Heart right ventricle (tissue), 16 donors: ENCODE measurements around the gene RASGEF1C. TPM values are rescaled to one million over a fixed set of nuclear protein-coding genes. Genes with fewer than 3 reads are reported as not detected.
A peak's percentile ranks its signal among the peaks of the same experiment; 100 is the strongest.

Experiments
- ATAC-seq, 8 donors: fragments of 200-7000 bp; cut with Tn5 transposase; one replicate each; pipeline ENCODE4 v1.9.1; 2020; ENCODE audit warnings: mild to moderate bottlenecking in 8 of 8, moderate library complexity in 8 of 8, moderate number of reproducible peaks in 1 of 8
- DNase-seq, 2 donors: peaks; one replicate each; pipeline ENCODE4 v3.0.0-alpha.2; 2020
- H3K27ac ChIP-seq, 10 donors: fragments of 200-600 bp; sonication (generic) in 2 of 10; one replicate each; pipeline versions ENCODE4 v1.5.0 to v1.8.0; 2020 to 2022; ENCODE audit warnings: mild to moderate bottlenecking in 3 of 10
- H3K27me3 ChIP-seq, 7 donors: fragments of 200-600 bp; one replicate each; pipeline ENCODE4 v1.8.0; 2021 to 2022; ENCODE audit warnings: mild to moderate bottlenecking in 2 of 7
- H3K36me3 ChIP-seq, 9 donors: fragments of 200-600 bp; sonication (generic) in 1 of 9; one replicate each; pipeline versions ENCODE4 v1.5.0 to v1.8.0; 2020 to 2022; ENCODE audit warnings: mild to moderate bottlenecking in 2 of 9
- H3K4me1 ChIP-seq, 9 donors: fragments of 200-600 bp; sonication (generic) in 1 of 9; one replicate each; pipeline versions ENCODE4 v1.5.0 to v1.8.0; 2020 to 2022; ENCODE audit warnings: mild to moderate bottlenecking in 4 of 9
- H3K4me3 ChIP-seq, 10 donors: fragments of 200-600 bp; sonication (generic) in 2 of 10; one replicate each; pipeline versions ENCODE4 v1.5.0 to v1.8.0; 2020 to 2022; ENCODE audit warnings: mild to moderate bottlenecking in 7 of 10, moderate library complexity in 2 of 10
- H3K9me3 ChIP-seq, 11 donors: fragments of 200-600 bp in 10 of 11; sonication (generic) in 2 of 11; one replicate each; pipeline versions ENCODE4 v1.5.0 to v1.8.0; 2013 to 2022; ENCODE audit warnings: mild to moderate bottlenecking in 2 of 11, control low read depth in 1 of 11, moderate library complexity in 1 of 11
- WGBS, 2 donors: extraction: QIAGEN DNeasy Blood & Tissue Kit; methylation state at CpG; one replicate each; pipeline ENCODE4 v1.1.7; 2013; ENCODE audit warnings: inconsistent platforms in 1 of 2; 5-methylcytosine and 5-hydroxymethylcytosine counted together
- intact Hi-C, 10 donors: fragments of 100-400 bp; cut with DNase I; formaldehyde crosslinking; loops; one replicate each; pipeline versions ENCODE4 v1.11.1 to v1.14.2; 2022
- polyA plus RNA-seq, 2 donors: library from polyadenylated mRNA; stranded (reverse); fragments of 200-250 nt; gene quantifications; one replicate each; pipeline ENCODE4 v1.2.3, GENCODE V29; 2013
- total RNA-seq, 10 donors: library from RNA; stranded (reverse); fragmentation: NEBNext Ultra II Directional in 3 of 10; extraction: Animal tissue kit (Norgen Biotek cat#: 25700) in 3 of 10; gene quantifications; one replicate each; pipeline versions ENCODE4 v1.2.1 to v1.2.4, GENCODE V29; 2021 to 2023
- TF ChIP-seq, protein P1 (sequence below), 9 donors: fragments of 200-600 bp; sonication (generic) in 2 of 9; IDR thresholded peaks; one replicate each; pipeline versions ENCODE4 v1.5.0 to v1.8.0; 2021 to 2022; ENCODE audit warnings: antibody characterized with exemption in 9 of 9, mild to moderate bottlenecking in 5 of 9, moderate library complexity in 1 of 9
- donor health status: Arrhythmogenic right ventricular cardiomyopathy.
- donor health status: ischemic (EF 13 %, LVEDD 7.1; RV severe dilation, severe dysfunction).
- donor health status: healthy with polysubstance abuse.
- donor health status: DM: no; HTN: yes; CAD: no.
- donor health status: DM: no; HTN: no; CAD: no.
- donor health status: ischemic (EF 25% LVEDD 6.9; RV normal size, moderate dysfunction).
- donor health status: ischemic (EF 25% LVEDD 5.7; RV mildly dilated, moderate dysfunction).
- donor health status: healthy.
- donor health status: DM: yes; HTN: yes; CAD: no.
- donor health status: Ischemic cardiomyopathy.
- donor health status: ischemic (EF 35%, LVEDD 5.7; RV mildly dilated, moderate dysfunction).
- donor health status: nonischemic (EF 11% LVEDD 7.7; RV severe dilation, severe dysfunction).
- donor health status: DM: yes; HTN: yes; CAD: no.
- donor health status: PGD.
- donor health status: ischemic (EF 29% LVEDD 5.4; RV normal size, mild dysfunction).
- donor health status: nonischemic (EF 23%, LVEDD 6.1; RV moderate dilation, normal function).

The RASGEF1C gene
- total and polyA plus RNA-seq, 12 donors: 0.17 to 0.59 (median 0.26) TPM; not detected in 6

DNA sequence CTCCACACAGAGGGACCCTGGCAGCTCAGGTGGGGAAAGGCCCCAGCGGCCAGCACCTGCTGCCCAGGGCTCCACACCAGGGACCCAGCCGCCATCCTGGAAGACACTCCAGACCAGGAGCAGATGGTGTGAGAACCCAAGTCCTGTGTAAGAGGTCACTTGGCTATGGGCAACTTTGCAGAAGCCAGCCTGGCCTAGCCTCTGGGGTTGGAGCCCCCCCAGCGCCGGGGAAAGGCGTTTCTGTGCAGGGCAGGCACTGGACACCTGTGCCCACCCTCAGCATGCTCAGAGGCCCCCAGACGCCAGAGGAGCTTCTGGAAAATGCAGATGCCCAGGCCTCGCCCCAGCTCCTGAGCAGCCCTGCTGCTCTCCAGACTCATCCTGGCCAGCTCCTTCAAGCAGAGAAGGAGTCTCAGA lies 34.0 kb downstream of the RASGEF1C start:
- no peaks in the 10 kb centered on the region for H3K9me3 ChIP-seq
- DNase-seq: no peak
- TF ChIP-seq, protein P1, sequence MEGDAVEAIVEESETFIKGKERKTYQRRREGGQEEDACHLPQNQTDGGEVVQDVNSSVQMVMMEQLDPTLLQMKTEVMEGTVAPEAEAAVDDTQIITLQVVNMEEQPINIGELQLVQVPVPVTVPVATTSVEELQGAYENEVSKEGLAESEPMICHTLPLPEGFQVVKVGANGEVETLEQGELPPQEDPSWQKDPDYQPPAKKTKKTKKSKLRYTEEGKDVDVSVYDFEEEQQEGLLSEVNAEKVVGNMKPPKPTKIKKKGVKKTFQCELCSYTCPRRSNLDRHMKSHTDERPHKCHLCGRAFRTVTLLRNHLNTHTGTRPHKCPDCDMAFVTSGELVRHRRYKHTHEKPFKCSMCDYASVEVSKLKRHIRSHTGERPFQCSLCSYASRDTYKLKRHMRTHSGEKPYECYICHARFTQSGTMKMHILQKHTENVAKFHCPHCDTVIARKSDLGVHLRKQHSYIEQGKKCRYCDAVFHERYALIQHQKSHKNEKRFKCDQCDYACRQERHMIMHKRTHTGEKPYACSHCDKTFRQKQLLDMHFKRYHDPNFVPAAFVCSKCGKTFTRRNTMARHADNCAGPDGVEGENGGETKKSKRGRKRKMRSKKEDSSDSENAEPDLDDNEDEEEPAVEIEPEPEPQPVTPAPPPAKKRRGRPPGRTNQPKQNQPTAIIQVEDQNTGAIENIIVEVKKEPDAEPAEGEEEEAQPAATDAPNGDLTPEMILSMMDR (IDR thresholded peaks at IDR 0.05): no peak
- WGBS, 2 donors: 88 to 91% methylated on average over 7 of the region's 7 CpGs
- no peak overlapping the region for H3K4me3 ChIP-seq
- peaks cover 0 to 8% (median 4%) of the 10 kb centered on the region in 7 donors for H3K27me3 ChIP-seq
- no peaks in the 10 kb centered on the region for H3K36me3 ChIP-seq
- intact Hi-C loops: no loop called here
- no peak overlapping the region for H3K27ac ChIP-seq
- no peak for ATAC-seq
- peaks cover 0 to 30% (median 11%) of the 10 kb centered on the region in 9 donors for H3K4me1 ChIP-seq

DNA sequence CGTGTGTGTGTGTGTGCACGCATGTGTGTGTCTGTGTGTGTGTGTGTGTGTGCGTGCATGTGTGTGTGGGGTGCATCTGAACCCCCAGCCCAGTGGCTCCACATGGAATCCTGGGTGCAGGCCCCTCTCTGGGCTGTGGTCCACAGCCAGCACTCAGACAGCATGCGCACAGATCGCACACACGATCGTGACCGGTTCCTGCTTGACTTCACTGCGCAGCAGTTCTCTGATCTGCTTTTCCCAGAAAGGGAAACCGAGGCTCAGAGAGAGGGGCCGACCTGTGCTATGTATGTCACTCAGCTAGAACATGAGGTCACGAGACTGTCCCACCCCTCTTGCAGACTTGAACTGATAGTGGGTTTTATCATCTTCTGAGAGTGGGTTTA lies 34.4 kb downstream of the RASGEF1C start:
- no peak overlapping the region for H3K4me3 ChIP-seq
- H3K27me3 ChIP-seq: peaks cover 0 to 8% (median 4%) of the 10 kb centered on the region in 7 donors
- H3K27ac ChIP-seq: no peak overlapping the region
- WGBS, 2 donors: 84 to 85% methylated on average over 12 of the region's 12 CpGs
- peaks cover 0 to 32% (median 11%) of the 10 kb centered on the region in 9 donors for H3K4me1 ChIP-seq
- intact Hi-C loops: no loop called here
- TF ChIP-seq, protein P1 (IDR thresholded peaks at IDR 0.05): no peak
- H3K36me3 ChIP-seq: no peaks in the 10 kb centered on the region
- H3K9me3 ChIP-seq: no peaks in the 10 kb centered on the region
- ATAC-seq (no peak), DNase-seq (no peak)

DNA sequence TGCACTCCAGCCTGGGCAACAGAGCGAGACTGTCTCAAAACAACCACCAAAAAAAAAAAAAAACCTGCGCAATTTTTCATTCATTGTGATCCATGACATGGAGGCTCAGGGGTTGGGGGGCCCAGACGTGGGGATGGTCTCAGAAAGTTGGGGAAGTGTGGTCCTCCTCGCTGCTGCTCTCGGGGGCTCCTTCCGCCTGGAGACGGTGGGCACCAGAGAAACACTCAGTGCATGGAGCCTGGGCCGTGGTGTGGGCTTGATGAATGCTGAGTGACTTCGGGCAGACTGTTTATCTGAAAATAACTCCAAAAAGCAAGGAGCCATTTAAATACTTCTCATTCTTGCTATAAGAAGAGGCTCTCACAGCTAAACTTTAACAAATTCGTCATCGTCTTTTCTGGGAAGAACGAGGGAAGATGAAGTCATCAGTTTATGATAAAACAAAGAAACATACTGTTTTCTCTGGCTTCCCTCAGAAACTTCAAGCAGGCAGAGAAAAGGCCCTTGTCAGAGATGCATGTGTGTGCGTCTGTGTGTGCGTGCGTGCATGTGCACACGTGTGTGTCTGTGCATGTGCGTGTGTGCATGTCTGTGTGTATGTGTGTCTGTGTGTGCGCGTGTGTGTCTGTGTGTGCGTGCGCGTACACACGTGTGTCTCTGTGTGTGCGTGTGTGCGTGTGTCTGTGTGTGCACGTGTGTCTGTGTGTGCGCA lies 35.0 kb downstream of the RASGEF1C start:
- DNase-seq (no peak), ATAC-seq (no peak)
- Histone ChIP-seq H3K36me3 (no peaks in the 10 kb centered on the region), H3K4me3 (no peak overlapping the region), H3K4me1 (peaks cover 0 to 32% (median 11%) of the 10 kb centered on the region in 9 donors), H3K27me3 (peaks cover 0 to 8% (median 4%) of the 10 kb centered on the region in 7 donors), H3K9me3 (no peaks in the 10 kb centered on the region), H3K27ac (no peak overlapping the region)
- intact Hi-C loops: no loop called here
- TF ChIP-seq, protein P1 (IDR thresholded peaks at IDR 0.05): no peak
- WGBS, 2 donors: 72 to 78% methylated on average over 26 to 27 of the region's 27 CpGs

DNA sequence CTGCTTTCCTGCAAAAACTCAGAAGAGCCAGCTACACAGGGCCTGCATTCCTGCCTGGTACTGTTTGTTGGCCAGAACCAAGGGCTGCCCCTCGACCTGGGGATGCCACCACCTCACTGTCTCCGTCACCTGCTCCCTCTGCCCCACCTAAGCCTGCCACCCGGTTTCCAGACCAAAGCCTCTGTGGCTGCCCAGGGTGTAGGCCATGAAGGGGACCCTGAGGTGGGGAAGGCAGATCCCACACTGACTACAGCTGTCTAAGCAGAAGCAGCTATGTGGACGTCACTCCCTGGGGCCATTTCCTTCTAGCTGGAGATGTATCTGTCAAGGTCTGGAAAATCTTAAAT lies 35.8 kb downstream of the RASGEF1C start:
- no peaks in the 10 kb centered on the region for H3K9me3 ChIP-seq
- TF ChIP-seq, protein P1 (IDR thresholded peaks at IDR 0.05): no peak
- DNase-seq: no peak
- 81 to 84% methylated on average over 4 of the region's 4 CpGs for WGBS, 2 donors
- H3K27me3 ChIP-seq: peaks cover 0 to 8% (median 4%) of the 10 kb centered on the region in 7 donors
- no peak for ATAC-seq
- H3K4me1 ChIP-seq: peaks cover 0 to 32% (median 11%) of the 10 kb centered on the region in 9 donors
- peak overlapping the region in 2 of 10 donors; percentile 1 to 9 for H3K27ac ChIP-seq
- no peak overlapping the region for H3K4me3 ChIP-seq
- intact Hi-C loops: no loop called here
- no peaks in the 10 kb centered on the region for H3K36me3 ChIP-seq
